Gastroesophageal sphincter (tissue), 3 donors: ENCODE results near the gene MRPL23.

Source experiments
- CTCF ChIP-seq, 4 experiments: fragments of 200-600 bp in 2 of 4; fragments of 450-650 bp in 2 of 4; sonication (generic) in 1 of 4; IDR thresholded peaks; one replicate each; pipeline ENCODE4 v1.5.1; 2017 to 2019; ENCODE audit warnings: antibody characterized with exemption in 4 of 4, mild to moderate bottlenecking in 2 of 4, moderate library complexity in 2 of 4
- EP300 ChIP-seq: sonication (generic); formaldehyde crosslinking; IDR thresholded peaks from one replicate; pipeline ENCODE4 v1.6.1; 2017; ENCODE audit warnings: antibody characterized with exemption, mild to moderate bottlenecking
- POLR2A ChIP-seq, 2 donors: fragments of 450-650 bp; IDR thresholded peaks; one replicate each; pipeline ENCODE4 v1.6.1; 2017; ENCODE audit warnings: antibody characterized with exemption in 2 of 2, mild to moderate bottlenecking in 2 of 2, moderate library complexity in 1 of 2
- POLR2AphosphoS5 ChIP-seq: sonication (generic); formaldehyde crosslinking; IDR thresholded peaks from one replicate; pipeline ENCODE4 v1.6.1; 2017; ENCODE audit warnings: antibody characterized with exemption

- no peak for TF ChIP-seq CTCF (IDR thresholded peaks at IDR 0.05)
- TF ChIP-seq POLR2A (IDR thresholded peaks at IDR 0.05) = no peak
- no peak for TF ChIP-seq EP300
- no peak for TF ChIP-seq POLR2AphosphoS5
These were observed 19.4 kb downstream of the MRPL23 start for GRCh38 chr11:1966531-1966930.
